Stomach (tissue), 9 donors: ENCODE measurements around the gene MYO1E. TPM values are rescaled to one million over a fixed set of nuclear protein-coding genes. Genes with fewer than 3 reads are reported as not detected.

Source experiments
- DNase-seq, 2 donors: peaks; one replicate each; pipeline versions ENCODE4 v3.0.0 to v3.0.0-alpha.2; 2013 to 2019
- H3K27ac ChIP-seq, 5 donors: fragments of 200-600 bp in 4 of 5; sonication (generic) in 4 of 5; one replicate each; pipeline ENCODE4 v1.5.1; 2013 to 2019; ENCODE audit warnings: mild to moderate bottlenecking in 1 of 5, moderate library complexity in 1 of 5
- H3K27me3 ChIP-seq, 3 donors: fragments of 200-600 bp; sonication (generic); one replicate each; pipeline ENCODE4 v1.5.1; 2017 to 2019; ENCODE audit warnings: mixed run types in 1 of 3
- H3K36me3 ChIP-seq, 4 donors: fragments of 200-600 bp; sonication (generic); 1 replicate in 3 of 4; 2 replicates in 1 of 4; pipeline ENCODE4 v1.5.1; 2016 to 2019
- H3K4me1 ChIP-seq, 4 donors: fragments of 200-600 bp; sonication (generic); one replicate each; pipeline ENCODE4 v1.5.1; 2016 to 2019
- H3K4me3 ChIP-seq, 4 donors: fragments of 200-600 bp; sonication (generic) in 3 of 4; one replicate each; pipeline ENCODE4 v1.5.1; 2016 to 2019; ENCODE audit warnings: mild to moderate bottlenecking in 1 of 4
- H3K9me3 ChIP-seq, 4 donors: fragments of 200-600 bp; sonication (generic); one replicate each; pipeline ENCODE4 v1.5.1; 2016 to 2019
- EP300 ChIP-seq: sonication (generic); formaldehyde crosslinking; IDR thresholded peaks from one replicate; pipeline ENCODE4 v1.6.1; 2017; ENCODE audit warnings: antibody characterized with exemption
- POLR2A ChIP-seq, 4 donors: fragments of 450-650 bp; IDR thresholded peaks; one replicate each; pipeline ENCODE4 v1.6.1; 2016; ENCODE audit warnings: antibody characterized with exemption in 4 of 4, control low read depth in 2 of 4, mild to moderate bottlenecking in 1 of 4, moderate library complexity in 1 of 4
- POLR2AphosphoS5 ChIP-seq, 3 donors: sonication (generic); formaldehyde crosslinking; IDR thresholded peaks; one replicate each; pipeline ENCODE4 v1.6.1; 2016; ENCODE audit warnings: antibody characterized with exemption in 3 of 3
- WGBS, 5 donors: extraction: QIAGEN DNeasy Blood & Tissue Kit in 3 of 5; methylation state at CpG; one replicate each; pipeline versions ENCODE4 v1.1.5 to v1.1.7; 2013 to 2018; 5-methylcytosine and 5-hydroxymethylcytosine counted together
- intact Hi-C: fragments of 100-400 bp; cut with DNase I; formaldehyde crosslinking; loops from one replicate; pipeline ENCODE4 v1.15.1; 2023; ENCODE audit warnings: low total_unique reads
- polyA plus RNA-seq, 3 donors: library from polyadenylated mRNA; stranded (reverse); fragments of 200-250 nt; gene quantifications; one replicate each; pipeline ENCODE4 v1.2.3, GENCODE V29; 2013
- total RNA-seq, 5 donors: library from RNA; depleted of rRNA; stranded (reverse); fragments of >200 nt; gene quantifications; one replicate each; pipeline versions ENCODE4 v1.1.0 to v1.2.3, GENCODE V29; 2014 to 2016
- TF ChIP-seq, protein P1 (sequence below), 7 experiments: fragments of 450-650 bp in 4 of 7; fragments of 200-600 bp in 3 of 7; sonication (generic) in 3 of 7; IDR thresholded peaks; one replicate each; pipeline ENCODE4 v1.5.1; 2016 to 2019; ENCODE audit warnings: antibody characterized with exemption in 7 of 7, control low read depth in 2 of 7, mild to moderate bottlenecking in 1 of 7
- donor health status: healthy with polysubstance abuse.
- donor health status: Bipolar disorder and iron deficiency.
- donor health status: healthy.

Gene MYO1E
- total and polyA plus RNA-seq, 8 donors, result 15.1 to 380 (median 46.3) TPM

DNA sequence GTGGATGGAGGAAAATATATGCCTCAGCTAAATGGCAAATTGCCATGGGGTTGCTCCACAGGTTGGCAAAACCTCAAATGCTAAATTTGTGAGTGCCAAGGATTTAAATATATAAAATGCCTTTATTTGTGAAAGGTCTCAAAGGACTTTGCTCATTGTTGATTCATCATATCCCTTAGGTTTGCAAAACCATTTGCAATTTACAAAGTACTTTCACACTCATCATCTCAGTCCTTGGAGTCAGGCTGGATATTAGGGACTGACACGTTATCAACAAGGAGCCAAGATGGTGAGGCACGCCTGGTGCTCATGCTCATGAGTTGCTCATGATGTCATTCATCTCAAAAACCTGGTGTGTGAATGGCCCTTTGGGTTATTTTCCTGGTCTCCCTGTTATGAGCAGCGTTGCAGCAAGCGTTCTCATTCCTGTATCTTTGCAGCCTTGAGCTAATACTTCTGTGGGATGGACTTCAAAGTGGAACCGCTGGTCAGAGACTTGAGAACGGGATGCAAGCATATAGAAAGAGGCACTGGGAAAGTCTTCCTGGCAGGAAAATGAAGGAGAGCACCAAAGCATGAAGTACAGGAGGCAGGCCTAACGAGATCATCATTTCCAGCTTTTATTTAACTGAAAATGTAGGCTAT, 66.0 kb downstream of the MYO1E start:
- Histone ChIP-seq H3K9me3 (no peaks in the 10 kb centered on the region), H3K4me3 (no peak overlapping the region), H3K27me3 (no peaks in the 10 kb centered on the region), H3K4me1 (peaks cover 2 to 56% (median 25%) of the 10 kb centered on the region in 4 donors), H3K36me3 (no peaks in the 10 kb centered on the region), H3K27ac (peak overlapping the region in 4 of 5 donors; percentile 7 to 50 (median 28))
- intact Hi-C loops, result no loop called here
- 68 to 86% (median 81%) methylated on average over 7 of the region's 7 CpGs for WGBS, 5 donors
- TF ChIP-seq POLR2A (IDR thresholded peaks at IDR 0.05) (no peak), POLR2AphosphoS5 (IDR thresholded peaks at IDR 0.05) (peak in 2 of 3 donors; percentile 12 to 26)
- no peak for DNase-seq

- no peaks in the 10 kb centered on the region for H3K36me3 ChIP-seq
- H3K4me3 ChIP-seq, result no peak overlapping the region
- 72 to 84% (median 81%) methylated on average over 6 of the region's 6 CpGs for WGBS, 5 donors
- intact Hi-C loops, result no loop called here
- no peaks in the 10 kb centered on the region for H3K9me3 ChIP-seq
- H3K27ac ChIP-seq, result peak overlapping the region; percentile 44 to 75 (median 70)
- H3K27me3 ChIP-seq, result no peaks in the 10 kb centered on the region
- TF ChIP-seq EP300, result no peak
- TF ChIP-seq, protein P1, sequence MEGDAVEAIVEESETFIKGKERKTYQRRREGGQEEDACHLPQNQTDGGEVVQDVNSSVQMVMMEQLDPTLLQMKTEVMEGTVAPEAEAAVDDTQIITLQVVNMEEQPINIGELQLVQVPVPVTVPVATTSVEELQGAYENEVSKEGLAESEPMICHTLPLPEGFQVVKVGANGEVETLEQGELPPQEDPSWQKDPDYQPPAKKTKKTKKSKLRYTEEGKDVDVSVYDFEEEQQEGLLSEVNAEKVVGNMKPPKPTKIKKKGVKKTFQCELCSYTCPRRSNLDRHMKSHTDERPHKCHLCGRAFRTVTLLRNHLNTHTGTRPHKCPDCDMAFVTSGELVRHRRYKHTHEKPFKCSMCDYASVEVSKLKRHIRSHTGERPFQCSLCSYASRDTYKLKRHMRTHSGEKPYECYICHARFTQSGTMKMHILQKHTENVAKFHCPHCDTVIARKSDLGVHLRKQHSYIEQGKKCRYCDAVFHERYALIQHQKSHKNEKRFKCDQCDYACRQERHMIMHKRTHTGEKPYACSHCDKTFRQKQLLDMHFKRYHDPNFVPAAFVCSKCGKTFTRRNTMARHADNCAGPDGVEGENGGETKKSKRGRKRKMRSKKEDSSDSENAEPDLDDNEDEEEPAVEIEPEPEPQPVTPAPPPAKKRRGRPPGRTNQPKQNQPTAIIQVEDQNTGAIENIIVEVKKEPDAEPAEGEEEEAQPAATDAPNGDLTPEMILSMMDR (IDR thresholded peaks at IDR 0.05), result no peak
- no peak for TF ChIP-seq POLR2AphosphoS5 (IDR thresholded peaks at IDR 0.05)
- TF ChIP-seq POLR2A (IDR thresholded peaks at IDR 0.05), result no peak
- H3K4me1 ChIP-seq, result peaks cover 19 to 72% (median 40%) of the 10 kb centered on the region in 4 donors
- DNase-seq, result no peak
Observed at GRCh38 chr15:59304807-59305206, 67.9 kb downstream of the MYO1E start.

- H3K4me1 ChIP-seq, result peaks cover 19 to 73% (median 41%) of the 10 kb centered on the region in 4 donors
- DNase-seq, result peak in 1 of 2 donors; percentile 40
- peak overlapping the region in 4 of 5 donors; percentile 44 to 75 (median 62) for H3K27ac ChIP-seq
- intact Hi-C loops, result no loop called here
- 80 to 86% (median 82%) methylated on average over 15 of the region's 15 CpGs for WGBS, 5 donors
- no peaks in the 10 kb centered on the region for H3K9me3 ChIP-seq
- no peak overlapping the region for H3K4me3 ChIP-seq
- TF ChIP-seq POLR2AphosphoS5 (IDR thresholded peaks at IDR 0.05), result peak in 1 of 3 donors; percentile 4
- TF ChIP-seq POLR2A (IDR thresholded peaks at IDR 0.05), result no peak
- no peaks in the 10 kb centered on the region for H3K36me3 ChIP-seq
- no peaks in the 10 kb centered on the region for H3K27me3 ChIP-seq
Observed at GRCh38 chr15:59304034-59304795, 68.5 kb downstream of the MYO1E start.

DNA sequence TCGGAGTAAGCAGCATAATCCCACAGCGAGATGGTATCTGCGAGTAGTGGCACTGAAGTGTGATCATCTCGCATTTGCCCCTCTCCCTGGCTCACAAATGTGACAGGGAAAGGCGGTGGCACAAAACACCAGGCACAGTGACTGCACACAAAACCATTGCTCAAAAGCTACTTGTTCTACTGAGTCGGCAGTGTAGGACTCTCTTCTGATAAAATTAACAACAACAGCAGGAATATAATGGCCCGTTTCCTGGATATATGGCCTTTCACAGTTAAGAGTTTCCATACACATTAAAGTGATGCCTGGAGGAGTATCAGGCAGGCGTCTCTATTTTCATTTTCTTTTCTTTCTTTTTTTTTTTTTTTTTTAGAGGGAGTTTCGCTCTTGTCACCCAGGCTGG, 69.0 kb downstream of the MYO1E start:
- TF ChIP-seq POLR2A (IDR thresholded peaks at IDR 0.05) (no peak), POLR2AphosphoS5 (IDR thresholded peaks at IDR 0.05) (no peak)
- WGBS, 5 donors, result 87 to 93% (median 91%) methylated on average over 9 of the region's 9 CpGs
- intact Hi-C loops, result no loop called here
- peaks cover 19 to 75% (median 41%) of the 10 kb centered on the region in 4 donors for H3K4me1 ChIP-seq
- H3K27ac ChIP-seq, result peak overlapping the region in 1 of 5 donors; percentile 75
- DNase-seq, result no peak
- H3K27me3 ChIP-seq, result no peaks in the 10 kb centered on the region
- no peaks in the 10 kb centered on the region for H3K36me3 ChIP-seq
- H3K4me3 ChIP-seq, result no peak overlapping the region
- no peaks in the 10 kb centered on the region for H3K9me3 ChIP-seq

- H3K9me3 ChIP-seq, result no peaks in the 10 kb centered on the region
- no peaks in the 10 kb centered on the region for H3K27me3 ChIP-seq
- TF ChIP-seq POLR2A (IDR thresholded peaks at IDR 0.05) (no peak), POLR2AphosphoS5 (IDR thresholded peaks at IDR 0.05) (no peak), EP300 (no peak)
- TF ChIP-seq, protein P1 (IDR thresholded peaks at IDR 0.05), result no peak
- 93 to 96% (median 95%) methylated on average over 8 of the region's 8 CpGs for WGBS, 5 donors
- intact Hi-C loops, result no loop called here
- H3K4me3 ChIP-seq, result no peak overlapping the region
- no peak overlapping the region for H3K27ac ChIP-seq
- no peaks in the 10 kb centered on the region for H3K36me3 ChIP-seq
- H3K4me1 ChIP-seq, result peaks cover 19 to 80% (median 41%) of the 10 kb centered on the region in 4 donors
- DNase-seq, result no peak
Observed at GRCh38 chr15:59303136-59303535, 69.5 kb downstream of the MYO1E start.
